HCT116 (cell line): Measurements from ENCODE around the gene CD248. TPM values are rescaled to one million over a fixed set of nuclear protein-coding genes. Genes with fewer than 3 reads are reported as not detected.

Source experiments
- ATAC-seq: fragments of 200-7000 bp; cut with Tn5 transposase; 2 replicates; pipeline ENCODE4 v1.9.1; 2020; ENCODE audit warnings: mild to moderate bottlenecking, moderate library complexity
- BruUV-seq: library from RNA; stranded (reverse); fragments of 400-500 nt; replicated peaks from 2 replicates; lab custom pipeline; 2021; lab: Mats Ljungman, UMichigan
- CTCF ChIA-PET: fragments of 300-600 bp; sonication (Branson Sonifier 250); formaldehyde crosslinking; loops from one replicate; lab custom pipeline; 2021; ENCODE audit warnings: antibody characterized with exemption; lab: Charles Lee
- POLR2A ChIA-PET: fragments of 300-600, 350-600 bp; sonication (Branson Sonifier 250); formaldehyde crosslinking; loops from one replicate; lab custom pipeline; 2021; ENCODE audit warnings: antibody characterized with exemption; lab: Charles Lee
- RAD21 ChIA-PET, 2 experiments: fragments of 300-600 bp; sonication (Branson Sonifier 250); formaldehyde crosslinking; loops; one replicate each; lab custom pipeline; 2023; ENCODE audit warnings: low total read pairs in 2 of 2; ENCODE audit not compliant: uncharacterized antibody in 2 of 2, unreplicated experiment in 2 of 2, low non-redundant PET in 1 of 2; lab: Charles Lee
- DNase-seq: peaks from one replicate; pipeline ENCODE4 v3.0.0-alpha.2; 2010; ENCODE audit warnings: low read depth, low spot score
- H2AFZ ChIP-seq: fragments of 200-600 bp; shearing (Covaris generic), sonication (generic); 2 replicates; pipeline ENCODE4 v1.6.1; 2017; ENCODE audit warnings: low read depth, mixed run types, mixed read lengths, antibody characterized with exemption, low read length; ENCODE audit not compliant: poor library complexity, severe bottlenecking
- H3K27ac ChIP-seq: 2 replicates; pipeline ENCODE4 v1.5.1; 2012; ENCODE audit warnings: low read depth, low read length
- H3K27me3 ChIP-seq: fragments of 200-600 bp; sonication (generic); 2 replicates; pipeline ENCODE4 v1.6.1; 2016; ENCODE audit warnings: mixed run types, low read length, mixed read lengths; ENCODE audit not compliant: insufficient read depth
- H3K36me3 ChIP-seq, 2 experiments: fragments of 200-500 bp in 1 of 2; fragments of 200-600 bp in 1 of 2; sonication (Bioruptor generic) in 1 of 2; sonication (generic) in 1 of 2; 2 replicates each; pipeline versions ENCODE4 v1.5.1 to v1.6.1; 2014 to 2016; ENCODE audit warnings: low read length in 2 of 2, inconsistent platforms in 1 of 2, mixed read lengths in 1 of 2, mixed run types in 1 of 2; ENCODE audit not compliant: insufficient read depth in 2 of 2, control insufficient read depth in 1 of 2
- H3K4me1 ChIP-seq, 2 experiments: fragments of 200-600 bp in 1 of 2; sonication (generic) in 1 of 2; 2 replicates each; pipeline versions ENCODE4 v1.5.1 to v1.6.1; 2012 to 2017; ENCODE audit warnings: low read length in 2 of 2, inconsistent platforms in 1 of 2, mild to moderate bottlenecking in 1 of 2, mixed read lengths in 1 of 2, mixed run types in 1 of 2, moderate library complexity in 1 of 2; ENCODE audit not compliant: insufficient read depth in 2 of 2, control insufficient read depth in 1 of 2
- H3K4me2 ChIP-seq: fragments of 200-600 bp; sonication (generic); 2 replicates; pipeline ENCODE4 v1.6.1; 2017; ENCODE audit warnings: mixed run types, low read length, mixed read lengths
- H3K4me3 ChIP-seq, 2 experiments: fragments of 200-600 bp in 1 of 2; sonication (generic) in 1 of 2; replicated peaks in 1 of 2; 2 replicates each; pipeline ENCODE4 v1.5.1; 2011 to 2016; ENCODE audit warnings: low read length in 2 of 2, control low read depth in 1 of 2, low read depth in 1 of 2, mild to moderate bottlenecking in 1 of 2, mixed read lengths in 1 of 2, mixed run types in 1 of 2
- H3K79me2 ChIP-seq: fragments of 200-600 bp; sonication (generic); 2 replicates; pipeline ENCODE4 v1.6.1; 2017; ENCODE audit warnings: mild to moderate bottlenecking, mixed run types, low read length, moderate library complexity, mixed read lengths; ENCODE audit not compliant: insufficient read depth
- H3K9ac ChIP-seq: fragments of 200-600 bp; sonication (generic); 2 replicates; pipeline ENCODE4 v1.6.1; 2016; ENCODE audit warnings: low read length, mixed read lengths
- H3K9me2 ChIP-seq: fragments of 200-600 bp; sonication (generic), shearing (Covaris generic); 2 replicates; pipeline ENCODE4 v1.6.1; 2017; ENCODE audit warnings: mixed run types, mild to moderate bottlenecking, moderate library complexity; ENCODE audit not compliant: insufficient read depth
- H3K9me3 ChIP-seq, 2 experiments: fragments of 200-500 bp in 1 of 2; fragments of 200-600 bp in 1 of 2; sonication (Bioruptor generic) in 1 of 2; sonication (generic) in 1 of 2; 2 replicates each; pipeline ENCODE4 v1.6.1; 2014 to 2017; ENCODE audit warnings: low read length in 2 of 2, mixed read lengths in 2 of 2, inconsistent platforms in 1 of 2, low read depth in 1 of 2, mild to moderate bottlenecking in 1 of 2, mixed run types in 1 of 2, moderate library complexity in 1 of 2; ENCODE audit not compliant: control insufficient read depth in 1 of 2, insufficient read depth in 1 of 2
- H4K20me1 ChIP-seq: fragments of 200-600 bp; sonication (generic), shearing (Covaris generic); 2 replicates; pipeline ENCODE4 v1.6.1; 2017; ENCODE audit warnings: mixed run types, mild to moderate bottlenecking, moderate library complexity; ENCODE audit not compliant: insufficient read depth
- FOSL1 ChIP-seq: IDR thresholded peaks from 2 replicates; pipeline ENCODE4 v1.6.1; 2012; ENCODE audit warnings: low read depth
- JUND ChIP-seq: IDR thresholded peaks from 2 replicates; pipeline ENCODE4 v1.6.1; 2012
- POLR2A ChIP-seq: IDR thresholded peaks from 2 replicates; pipeline ENCODE4 v1.7.0; 2011; ENCODE audit warnings: borderline replicate concordance; ENCODE audit not compliant: insufficient read depth, insufficient read length; ENCODE audit errors: extremely low read depth
- POLR2AphosphoS5 ChIP-seq: IDR thresholded peaks from 2 replicates; pipeline ENCODE4 v1.6.1; 2011; ENCODE audit warnings: mild to moderate bottlenecking, low read depth, low read length, moderate library complexity
- intact Hi-C: fragments of 100-400 bp; cut with micrococcal nuclease; formaldehyde crosslinking; loops from 2 replicates; pipeline ENCODE4 v1.10.0; 2022
- total RNA-seq: library from RNA; stranded (reverse); gene quantifications from one replicate; pipeline ENCODE4 v1.2.1, GENCODE V29; 2021; ENCODE audit not compliant: unreplicated experiment

Gene CD248
- total RNA-seq, 1 experiment from 2014 or later = 0.32 TPM

- H3K79me2 ChIP-seq = peaks cover 16% of the 10 kb centered on the region; the same call in 1 of the 2 replicates
- intact Hi-C loops = no loop called here
- no peaks in the 10 kb centered on the region for H4K20me1 ChIP-seq
- H3K4me3 ChIP-seq = no peak overlapping the region
- TF ChIP-seq POLR2A = no peak
- no peak for TF ChIP-seq JUND
- TF ChIP-seq POLR2AphosphoS5 = no peak
- no peak overlapping the region for H2AFZ ChIP-seq
- POLR2A ChIA-PET = interaction anchor here (1.0 kb wide), 1 partner anchor 19 kb away, joined by 4 read pairs; no protein-coding TSS in a partner anchor
- ATAC-seq = no peak
- peaks cover 3 to 16% of the 10 kb centered on the region in 2 experiments; a peak in 3 of 4 replicates for H3K36me3 ChIP-seq
- no peak overlapping the region for H3K4me2 ChIP-seq
- CTCF ChIA-PET = interaction anchor here (3.7 kb wide), 1 partner anchor 20 kb away, joined by 42 read pairs; no protein-coding TSS in a partner anchor
- no peak overlapping the region for H3K27ac ChIP-seq
- no peaks in the 10 kb centered on the region for H3K9me3 ChIP-seq
- peaks cover 21 to 50% of the 10 kb centered on the region in 2 experiments for H3K4me1 ChIP-seq
- RAD21 ChIA-PET = no interaction called here
- no peak for DNase-seq
- BruUV-seq = no TSS peak
- no peaks in the 10 kb centered on the region for H3K27me3 ChIP-seq
- no peaks in the 10 kb centered on the region for H3K9me2 ChIP-seq
- no peak overlapping the region for H3K9ac ChIP-seq
Measured at GRCh38 chr11:66331542-66332370, 14.9 kb upstream of the CD248 start.

DNA sequence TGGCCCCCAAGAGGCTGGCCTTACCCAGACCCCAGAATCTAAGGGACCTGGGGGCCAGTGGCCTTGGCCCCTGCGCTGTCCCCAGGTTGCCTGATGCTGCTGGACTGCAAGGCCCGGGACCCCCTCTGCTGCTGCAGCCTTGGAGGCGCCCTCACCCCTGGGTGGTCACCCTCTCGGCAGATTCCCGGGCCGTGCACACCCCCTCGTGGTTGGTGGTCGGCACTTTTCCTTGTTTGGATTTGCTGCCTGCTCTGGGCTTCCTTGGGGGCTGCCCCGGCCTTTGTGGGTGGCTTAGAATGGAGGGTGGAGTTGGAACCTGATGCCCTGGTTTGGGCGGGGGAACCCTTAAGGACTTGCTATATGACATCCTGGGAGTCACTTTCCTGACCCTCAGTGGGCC, 14.1 kb upstream of the CD248 start:
- BruUV-seq = no TSS peak
- DNase-seq (no peak), ATAC-seq (no peak)
- Histone ChIP-seq H2AFZ (no peak overlapping the region), H3K9me3 (no peaks in the 10 kb centered on the region), H3K36me3 (peaks cover 3 to 16% of the 10 kb centered on the region in 2 experiments; a peak in 3 of 4 replicates), H4K20me1 (no peaks in the 10 kb centered on the region), H3K79me2 (peaks cover 13% of the 10 kb centered on the region; the same call in 1 of the 2 replicates), H3K4me1 (peaks cover 17 to 52% of the 10 kb centered on the region in 2 experiments), H3K4me3 (no peak overlapping the region), H3K4me2 (no peak overlapping the region), H3K27me3 (no peaks in the 10 kb centered on the region), H3K27ac (no peak overlapping the region), H3K9me2 (no peaks in the 10 kb centered on the region), H3K9ac (no peak overlapping the region)
- ChIA-PET RAD21 (no interaction called here), POLR2A (interaction anchor here (1.0 kb wide), 1 partner anchor 18 kb away, joined by 4 read pairs; no protein-coding TSS in a partner anchor), CTCF (interaction anchor here (3.7 kb wide), 1 partner anchor 19 kb away, joined by 42 read pairs; no protein-coding TSS in a partner anchor)
- TF ChIP-seq FOSL1 = no peak
- intact Hi-C loops = no loop called here
